PFSK-1 (cell line): ENCODE measurements around the gene LYPD6.

Source experiments
- FOXP2 ChIP-seq: optimal IDR thresholded peaks from 2 replicates; pipeline ENCODE3; 2011; ENCODE audit warnings: borderline replicate concordance, control low read depth, inconsistent platforms; ENCODE audit not compliant: insufficient read depth; ENCODE audit errors: extremely low read length, extremely low read depth
- POLR2AphosphoS5 ChIP-seq: IDR thresholded peaks from 2 replicates; pipeline ENCODE4 v1.6.1; 2012; ENCODE audit warnings: low read depth, mild to moderate bottlenecking, control low read depth, low read length, moderate library complexity
- REST ChIP-seq, 2 experiments: IDR thresholded peaks; 2 replicates each; pipeline versions ENCODE4 v1.6.1 to v1.8.0; 2011 to 2012; ENCODE audit warnings: low read depth in 2 of 2, low read length in 2 of 2, control low read depth in 1 of 2, inconsistent platforms in 1 of 2, mild to moderate bottlenecking in 1 of 2, moderate library complexity in 1 of 2; ENCODE audit not compliant: insufficient read depth in 1 of 2
- SIN3A ChIP-seq: IDR thresholded peaks from 2 replicates; pipeline ENCODE4 v1.6.1; 2012; ENCODE audit warnings: mild to moderate bottlenecking, low read length, moderate library complexity, borderline replicate concordance; ENCODE audit not compliant: insufficient read depth
- TAF1 ChIP-seq: IDR thresholded peaks from 2 replicates; pipeline ENCODE4 v1.6.1; 2012; ENCODE audit warnings: low read length, control low read depth, borderline replicate concordance; ENCODE audit not compliant: insufficient read depth

Gene LYPD6

GRCh38 chr2:149365931-149366583 lies 35.7 kb downstream of the LYPD6 start:
- TF ChIP-seq TAF1 = no peak
- no peak for TF ChIP-seq POLR2AphosphoS5
- no peak for TF ChIP-seq FOXP2
- TF ChIP-seq SIN3A = no peak
- no peak for TF ChIP-seq REST (IDR thresholded peaks at IDR 0.05; ENCODE audit: insufficient read depth in 1 of 2, low read depth in 2 of 2, low read length in 2 of 2)

- no peak for TF ChIP-seq TAF1
Observed at GRCh38 chr2:149370061-149370775, 39.8 kb downstream of the LYPD6 start.

- no peak for TF ChIP-seq TAF1
- no peak for TF ChIP-seq POLR2AphosphoS5
- TF ChIP-seq REST (IDR thresholded peaks at IDR 0.05; ENCODE audit: insufficient read depth in 1 of 2, low read depth in 2 of 2, low read length in 2 of 2) = no peak
- TF ChIP-seq FOXP2 = no peak
- TF ChIP-seq SIN3A = no peak
Observed at GRCh38 chr2:149371476-149371875, 41.1 kb downstream of the LYPD6 start.

GRCh38 chr2:149375801-149376361 lies 45.5 kb downstream of the LYPD6 start:
- TF ChIP-seq REST (IDR thresholded peaks at IDR 0.05; ENCODE audit: insufficient read depth in 1 of 2, low read depth in 2 of 2, low read length in 2 of 2) = no peak
- no peak for TF ChIP-seq TAF1
- TF ChIP-seq SIN3A = no peak
- TF ChIP-seq POLR2AphosphoS5 = no peak
- TF ChIP-seq FOXP2 = no peak

- no peak for TF ChIP-seq REST (IDR thresholded peaks at IDR 0.05; ENCODE audit: insufficient read depth in 1 of 2, low read depth in 2 of 2, low read length in 2 of 2)
- no peak for TF ChIP-seq FOXP2
- TF ChIP-seq POLR2AphosphoS5 = no peak
- TF ChIP-seq SIN3A = no peak
- TF ChIP-seq TAF1 = no peak
Observed at GRCh38 chr2:149380205-149380604, 49.8 kb downstream of the LYPD6 start.
